Mucosa of descending colon (tissue), 3 donors: ENCODE results near the gene PTTG1IP. TPM values are rescaled to one million over a fixed set of nuclear protein-coding genes. Genes with fewer than 3 reads are reported as not detected.
"Not testable (repeated sequence)": the region's sequence is repeated elsewhere in the genome, so short reads cannot be mapped to it uniquely, and the experiment has no call there.

Source experiments
- ATAC-seq: fragments of 200-7000 bp; cut with Tn5 transposase; one replicate; pipeline ENCODE4 v1.9.1; 2020; ENCODE audit warnings: mild to moderate bottlenecking, moderate library complexity
- DNase-seq, 3 donors: peaks; one replicate each; pipeline ENCODE4 v3.0.0-alpha.2; 2020
- H3K36me3 ChIP-seq: fragments of 200-600 bp; one replicate; pipeline ENCODE4 v1.8.0; 2021; ENCODE audit warnings: low read depth, mild to moderate bottlenecking
- H3K4me1 ChIP-seq: fragments of 200-600 bp; one replicate; pipeline ENCODE4 v1.8.0; 2021; ENCODE audit warnings: low read depth, mild to moderate bottlenecking
- H3K4me3 ChIP-seq: fragments of 200-600 bp; one replicate; pipeline ENCODE4 v1.8.0; 2021; ENCODE audit warnings: mild to moderate bottlenecking
- H3K9me3 ChIP-seq: fragments of 200-600 bp; one replicate; pipeline ENCODE4 v1.8.0; 2021; ENCODE audit warnings: mild to moderate bottlenecking
- CTCF ChIP-seq: fragments of 200-600 bp; IDR thresholded peaks from one replicate; pipeline ENCODE4 v1.8.0; 2022; ENCODE audit warnings: antibody characterized with exemption, mild to moderate bottlenecking
- intact Hi-C, 2 donors: fragments of 100-400 bp; cut with DNase I in 1 of 2; cut with micrococcal nuclease in 1 of 2; formaldehyde crosslinking; loops; one replicate each; pipeline versions ENCODE4 v1.11.0 to v1.11.1; 2022; cut with DNase I, micrococcal nuclease
- total RNA-seq, 3 donors: library from RNA; stranded (reverse); fragmentation: NEBNext Ultra II Directional in 2 of 3; extraction: Animal tissue kit (Norgen Biotek cat#: 25700) in 2 of 3; gene quantifications; one replicate each; pipeline versions ENCODE4 v1.2.1 to v1.2.4, GENCODE V29; 2021 to 2023
- donor health status: DM: no; HTN: no; CAD: no; lungs with moderate emphysema.
- donor health status: DM: no; HTN: no; CAD: no.
- donor health status: DM: no; HTN: yes; CAD: no.

Gene PTTG1IP
- total RNA-seq, 3 donors from 2014 or later: 202 to 391 (median 286) TPM

- intact Hi-C loops: no loop called here
- H3K4me1 ChIP-seq: peaks cover 10% of the 10 kb centered on the region
Observed at GRCh38 chr21:44833663-44834062, 39.8 kb downstream of the PTTG1IP start.

GRCh38 chr21:44832516-44833255, 40.8 kb downstream of the PTTG1IP start:
- H3K4me3 ChIP-seq, intact Hi-C loops, ATAC-seq, H3K36me3 ChIP-seq: not testable (repeated sequence)
- Histone ChIP-seq H3K9me3 (peaks cover 11% of the 10 kb centered on the region), H3K4me1 (peaks cover 10% of the 10 kb centered on the region)
- DNase-seq: peak in 1 of 3 donors; percentile 22

More at GRCh38 chr21:44833663-44834062, 39.8 kb downstream of the PTTG1IP start:
- H3K9me3 ChIP-seq: peaks cover 5% of the 10 kb centered on the region
- DNase-seq (no peak), ATAC-seq (no peak)
- no peaks in the 10 kb centered on the region for H3K36me3 ChIP-seq
- no peak for TF ChIP-seq CTCF
- H3K4me3 ChIP-seq: no peak overlapping the region

GRCh38 chr21:44831227-44831860, 42.1 kb downstream of the PTTG1IP start:
- intact Hi-C loops: no loop called here
- H3K36me3 ChIP-seq: no peaks in the 10 kb centered on the region

GRCh38 chr21:44829507-44830092, 43.9 kb downstream of the PTTG1IP start:
- DNase-seq (no peak), ATAC-seq (no peak)
- Histone ChIP-seq H3K4me3 (no peak overlapping the region), H3K4me1 (no peaks in the 10 kb centered on the region), H3K36me3 (no peaks in the 10 kb centered on the region), H3K9me3 (peaks cover 13% of the 10 kb centered on the region)
- no peak for TF ChIP-seq CTCF
- intact Hi-C loops: no loop called here

More at GRCh38 chr21:44831227-44831860, 42.1 kb downstream of the PTTG1IP start:
- Histone ChIP-seq H3K4me1 (peaks cover 7% of the 10 kb centered on the region), H3K9me3 (peaks cover 13% of the 10 kb centered on the region), H3K4me3 (no peak overlapping the region)
- DNase-seq (no peak), ATAC-seq (no peak)
- TF ChIP-seq CTCF: no peak

GRCh38 chr21:44828362-44829056, 45.0 kb downstream of the PTTG1IP start:
- DNase-seq: no peak
- H3K4me3 ChIP-seq: no peak overlapping the region
- no peaks in the 10 kb centered on the region for H3K4me1 ChIP-seq
- H3K9me3 ChIP-seq: peaks cover 15% of the 10 kb centered on the region
- no peak for ATAC-seq
- H3K36me3 ChIP-seq: no peaks in the 10 kb centered on the region
- intact Hi-C loops: no loop called here
- TF ChIP-seq CTCF: no peak
